ENCODE data around the gene RASGRF1. TPM values are rescaled to one million over a fixed set of nuclear protein-coding genes. Genes with fewer than 3 reads are reported as not detected.

The RASGRF1 gene
- total RNA-seq, 1 donor from 2014 or later, result not detected

- H3K27ac ChIP-seq, result no peak overlapping the region
- H3K36me3 ChIP-seq, result no peaks in the 10 kb centered on the region
- DNase-seq (ENCODE audit: extremely low spot score in 2 of 2), result no peak
- no peaks in the 10 kb centered on the region for H3K9me3 ChIP-seq
- no peaks in the 10 kb centered on the region for H3K27me3 ChIP-seq
- H3K4me3 ChIP-seq, result no peak overlapping the region
- no peak for TF ChIP-seq POLR2A (IDR thresholded peaks at IDR 0.05)
- no peak for TF ChIP-seq POLR2AphosphoS5 (IDR thresholded peaks at IDR 0.05; ENCODE audit: insufficient read depth in 1 of 2, low read depth in 1 of 2)
- no peak for TF ChIP-seq CTCF (IDR thresholded peaks at IDR 0.05)
- no peaks in the 10 kb centered on the region for H3K4me1 ChIP-seq
- intact Hi-C loops (cut with DNase I), result no loop called here
Measured at GRCh38 chr15:79122391-79122790, 31.8 kb upstream of the RASGRF1 start.

- Histone ChIP-seq H3K4me1 (no peaks in the 10 kb centered on the region), H3K4me3 (no peak overlapping the region), H3K27me3 (no peaks in the 10 kb centered on the region), H3K27ac (no peak overlapping the region), H3K9me3 (no peaks in the 10 kb centered on the region), H3K36me3 (no peaks in the 10 kb centered on the region)
- intact Hi-C loops (cut with DNase I), result no loop called here
- TF ChIP-seq POLR2AphosphoS5 (IDR thresholded peaks at IDR 0.05; ENCODE audit: insufficient read depth in 1 of 2, low read depth in 1 of 2), result no peak
- no peak for TF ChIP-seq CTCF (IDR thresholded peaks at IDR 0.05)
- TF ChIP-seq POLR2A (IDR thresholded peaks at IDR 0.05), result no peak
- DNase-seq (ENCODE audit: extremely low spot score in 2 of 2), result no peak
Measured at GRCh38 chr15:79121571-79121970, 31.0 kb upstream of the RASGRF1 start.

- Histone ChIP-seq H3K27me3 (no peaks in the 10 kb centered on the region), H3K36me3 (no peaks in the 10 kb centered on the region), H3K4me1 (no peaks in the 10 kb centered on the region), H3K9me3 (no peaks in the 10 kb centered on the region), H3K4me3 (no peak overlapping the region), H3K27ac (no peak overlapping the region)
- no peak for DNase-seq (ENCODE audit: extremely low spot score in 2 of 2)
- intact Hi-C loops (cut with DNase I), result no loop called here
- TF ChIP-seq CTCF (IDR thresholded peaks at IDR 0.05) (no peak), POLR2AphosphoS5 (IDR thresholded peaks at IDR 0.05; ENCODE audit: insufficient read depth in 1 of 2, low read depth in 1 of 2) (no peak), POLR2A (IDR thresholded peaks at IDR 0.05) (no peak)
Measured at GRCh38 chr15:79117442-79118204, 27.0 kb upstream of the RASGRF1 start.

GRCh38 chr15:79116771-79117170 lies 26.2 kb upstream of the RASGRF1 start:
- no peaks in the 10 kb centered on the region for H3K27me3 ChIP-seq
- DNase-seq (ENCODE audit: extremely low spot score in 2 of 2), result peak in 1 of 2 donors; percentile 74
- H3K27ac ChIP-seq, result no peak overlapping the region
- no peak overlapping the region for H3K4me3 ChIP-seq
- no peak for TF ChIP-seq CTCF (IDR thresholded peaks at IDR 0.05)
- no peak for TF ChIP-seq POLR2AphosphoS5 (IDR thresholded peaks at IDR 0.05; ENCODE audit: insufficient read depth in 1 of 2, low read depth in 1 of 2)
- TF ChIP-seq POLR2A (IDR thresholded peaks at IDR 0.05), result no peak
- intact Hi-C loops (cut with DNase I), result no loop called here
- H3K36me3 ChIP-seq, result no peaks in the 10 kb centered on the region
- H3K4me1 ChIP-seq, result no peaks in the 10 kb centered on the region
- no peaks in the 10 kb centered on the region for H3K9me3 ChIP-seq

GRCh38 chr15:79115986-79116665 lies 25.5 kb upstream of the RASGRF1 start:
- Histone ChIP-seq H3K27me3 (no peaks in the 10 kb centered on the region), H3K27ac (no peak overlapping the region), H3K4me3 (no peak overlapping the region), H3K4me1 (no peaks in the 10 kb centered on the region), H3K9me3 (no peaks in the 10 kb centered on the region), H3K36me3 (no peaks in the 10 kb centered on the region)
- intact Hi-C loops (cut with DNase I), result no loop called here
- TF ChIP-seq POLR2AphosphoS5 (IDR thresholded peaks at IDR 0.05; ENCODE audit: insufficient read depth in 1 of 2, low read depth in 1 of 2) (no peak), CTCF (IDR thresholded peaks at IDR 0.05) (no peak), POLR2A (IDR thresholded peaks at IDR 0.05) (no peak)
- peak in 1 of 2 donors; percentile 40 for DNase-seq (ENCODE audit: extremely low spot score in 2 of 2)
